HG02642 (cell line): ENCODE results near the gene MAGI1.

Experiments
- ATAC-seq: cut with Tn5 transposase; IDR thresholded peaks from one replicate; pipeline ENCODE4 v1.9.1; 2021; ENCODE audit warnings: mild to moderate bottlenecking; ENCODE audit not compliant: unreplicated experiment, poor library complexity

The MAGI1 gene

GRCh38 chr3:65432388-65433003 lies 606.2 kb downstream of the MAGI1 start:
- no peak for ATAC-seq

- ATAC-seq, result no peak
These were observed 612.8 kb downstream of the MAGI1 start for GRCh38 chr3:65425880-65426279.

GRCh38 chr3:65422154-65422553 lies 616.6 kb downstream of the MAGI1 start:
- no peak for ATAC-seq

GRCh38 chr3:65419233-65419632 lies 619.5 kb downstream of the MAGI1 start:
- ATAC-seq, result no peak

GRCh38 chr3:65413891-65414290 lies 624.8 kb downstream of the MAGI1 start:
- ATAC-seq, result no peak

- no peak for ATAC-seq
These were observed 626.1 kb downstream of the MAGI1 start for GRCh38 chr3:65412588-65412987.

- no peak for ATAC-seq
These were observed 627.4 kb downstream of the MAGI1 start for GRCh38 chr3:65411367-65411766.

- no peak for ATAC-seq
These were observed 629.5 kb downstream of the MAGI1 start for GRCh38 chr3:65409176-65409569.

GRCh38 chr3:65408531-65409175 lies 630.1 kb downstream of the MAGI1 start:
- no peak for ATAC-seq

GRCh38 chr3:65406470-65406869 lies 632.2 kb downstream of the MAGI1 start:
- no peak for ATAC-seq

GRCh38 chr3:65402597-65402996 lies 636.1 kb downstream of the MAGI1 start:
- no peak for ATAC-seq

- no peak for ATAC-seq
These were observed 637.1 kb downstream of the MAGI1 start for GRCh38 chr3:65401359-65402305.

- ATAC-seq, result no peak
These were observed 637.8 kb downstream of the MAGI1 start for GRCh38 chr3:65400899-65401298.

- no peak for ATAC-seq
These were observed 639.8 kb downstream of the MAGI1 start for GRCh38 chr3:65398953-65399352.

GRCh38 chr3:65396078-65396477 lies 642.6 kb downstream of the MAGI1 start:
- no peak for ATAC-seq

GRCh38 chr3:65391068-65391467 lies 647.6 kb downstream of the MAGI1 start:
- ATAC-seq, result no peak

- ATAC-seq, result no peak
These were observed 652.9 kb downstream of the MAGI1 start for GRCh38 chr3:65385805-65386204.

GRCh38 chr3:65381496-65382010 lies 657.2 kb downstream of the MAGI1 start:
- no peak for ATAC-seq

- no peak for ATAC-seq
These were observed 659.5 kb downstream of the MAGI1 start for GRCh38 chr3:65379223-65379622.

- no peak for ATAC-seq
These were observed 661.1 kb downstream of the MAGI1 start for GRCh38 chr3:65377637-65378036.

GRCh38 chr3:65376426-65376825 lies 662.3 kb downstream of the MAGI1 start:
- no peak for ATAC-seq
